ENCODE data around the gene DCP2. TPM values are rescaled to one million over a fixed set of nuclear protein-coding genes. Genes with fewer than 3 reads are reported as not detected.

Gene DCP2
- polyA plus RNA-seq, 3 donors: 3.0 to 13.4 (median 7.6) TPM

GRCh38 chr5:113038136-113038535 lies 61.5 kb downstream of the DCP2 start:
- no peak overlapping the region for H3K27ac ChIP-seq (ENCODE audit: low read depth, low read length)
- WGBS, 3 donors: 93 to 100% (median 96%) methylated on average over 1 of the region's 1 CpG

- no peak overlapping the region for H3K27ac ChIP-seq (ENCODE audit: low read depth, low read length)
- 73 to 86% (median 74%) methylated on average over 9 of the region's 9 CpGs for WGBS, 3 donors
Observed at GRCh38 chr5:113038714-113039113, 62.1 kb downstream of the DCP2 start.

- no peak overlapping the region for H3K27ac ChIP-seq (ENCODE audit: low read depth, low read length)
- WGBS, 3 donors: 78 to 90% (median 85%) methylated on average over 14 of the region's 14 CpGs
Observed at GRCh38 chr5:113039229-113039933, 62.8 kb downstream of the DCP2 start.

GRCh38 chr5:113039934-113040285 lies 63.3 kb downstream of the DCP2 start:
- H3K27ac ChIP-seq (ENCODE audit: low read depth, low read length): no peak overlapping the region
- 85 to 94% (median 90%) methylated on average over 4 of the region's 4 CpGs for WGBS, 3 donors

GRCh38 chr5:113040672-113041260 lies 64.2 kb downstream of the DCP2 start:
- WGBS, 3 donors: 80 to 87% (median 86%) methylated on average over 6 of the region's 6 CpGs

GRCh38 chr5:113042491-113043243 lies 66.1 kb downstream of the DCP2 start:
- WGBS, 3 donors: 84 to 88% (median 86%) methylated on average over 4 of the region's 4 CpGs
- no peak overlapping the region for H3K27ac ChIP-seq (ENCODE audit: low read depth, low read length)

More at GRCh38 chr5:113040672-113041260, 64.2 kb downstream of the DCP2 start:
- no peak overlapping the region for H3K27ac ChIP-seq (ENCODE audit: low read depth, low read length)

- 68 to 83% (median 78%) methylated on average over 16 of the region's 16 CpGs for WGBS, 3 donors
- H3K27ac ChIP-seq (ENCODE audit: low read depth, low read length): no peak overlapping the region
Observed at GRCh38 chr5:113043491-113043931, 66.9 kb downstream of the DCP2 start.

- WGBS, 3 donors: 84 to 93% (median 91%) methylated on average over 11 of the region's 11 CpGs
- no peak overlapping the region for H3K27ac ChIP-seq (ENCODE audit: low read depth, low read length)
Observed at GRCh38 chr5:113044776-113045465, 68.3 kb downstream of the DCP2 start.

GRCh38 chr5:113047234-113047633 lies 70.6 kb downstream of the DCP2 start:
- H3K27ac ChIP-seq (ENCODE audit: low read depth, low read length): no peak overlapping the region

GRCh38 chr5:113047733-113048652 lies 71.4 kb downstream of the DCP2 start:
- WGBS, 3 donors: 58 to 80% (median 71%) methylated on average over 11 of the region's 11 CpGs
- H3K27ac ChIP-seq (ENCODE audit: low read depth, low read length): no peak overlapping the region

More at GRCh38 chr5:113047234-113047633, 70.6 kb downstream of the DCP2 start:
- WGBS, 3 donors: 64 to 69% (median 66%) methylated on average over 2 of the region's 2 CpGs

- WGBS, 3 donors: 90 to 96% (median 96%) methylated on average over 10 of the region's 10 CpGs
- no peak overlapping the region for H3K27ac ChIP-seq (ENCODE audit: low read depth, low read length)
Observed at GRCh38 chr5:113048931-113049330, 72.3 kb downstream of the DCP2 start.

GRCh38 chr5:113050721-113051382 lies 74.3 kb downstream of the DCP2 start:
- H3K27ac ChIP-seq (ENCODE audit: low read depth, low read length): no peak overlapping the region
- 29 to 58% (median 33%) methylated on average over 9 of the region's 9 CpGs for WGBS, 3 donors

GRCh38 chr5:113052041-113052795 lies 75.6 kb downstream of the DCP2 start:
- WGBS, 3 donors: 80 to 86% (median 81%) methylated on average over 10 of the region's 10 CpGs
- no peak overlapping the region for H3K27ac ChIP-seq (ENCODE audit: low read depth, low read length)

- 86 to 90% (median 87%) methylated on average over 9 of the region's 9 CpGs for WGBS, 3 donors
- H3K27ac ChIP-seq (ENCODE audit: low read depth, low read length): no peak overlapping the region
Observed at GRCh38 chr5:113053511-113053995, 77.0 kb downstream of the DCP2 start.

- H3K27ac ChIP-seq (ENCODE audit: low read depth, low read length): no peak overlapping the region
- 93 to 95% (median 93%) methylated on average over 11 of the region's 11 CpGs for WGBS, 3 donors
Observed at GRCh38 chr5:113054899-113055298, 78.3 kb downstream of the DCP2 start.

GRCh38 chr5:113056988-113057387 lies 80.4 kb downstream of the DCP2 start:
- no peak overlapping the region for H3K27ac ChIP-seq (ENCODE audit: low read depth, low read length)
- WGBS, 3 donors: 70 to 80% (median 71%) methylated on average over 5 of the region's 5 CpGs
